Measurements from ENCODE around the gene CASQ2.
A peak's percentile ranks its signal among the peaks of the same experiment; 100 is the strongest.

CASQ2 gene

DNA sequence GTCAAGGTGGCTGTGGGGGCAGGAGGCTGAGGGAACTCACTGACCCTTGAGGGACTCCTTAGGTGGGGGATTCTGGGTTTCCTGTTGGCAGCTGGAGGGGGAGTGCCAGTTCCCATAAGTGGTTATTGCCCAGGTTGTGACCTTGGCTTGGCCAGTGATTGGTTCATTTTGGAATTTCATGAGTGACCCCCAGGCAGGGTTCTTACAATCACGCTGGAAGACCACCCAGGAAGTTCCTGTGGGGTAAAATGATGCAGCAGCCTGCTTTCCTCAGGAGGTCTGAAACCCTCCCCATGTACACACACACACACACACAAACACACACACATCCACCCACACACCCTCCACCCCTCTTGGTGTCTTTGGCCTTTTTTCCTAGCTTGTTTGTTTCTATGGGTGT lies 109.9 kb downstream of the CASQ2 start:
- Mint-ChIP-seq H3K4me1 (ENCODE audit: low read depth) (peaks cover 14% of the 10 kb centered on the region), H3K27me3 (ENCODE audit: low read depth) (no peaks in the 10 kb centered on the region), H3K9me3 (no peaks in the 10 kb centered on the region), H3K4me3 (no peak overlapping the region), H3K27ac (no peak overlapping the region), H3K36me3 (ENCODE audit: low read depth) (peaks cover 22% of the 10 kb centered on the region)

GRCh38 chr1:115656461-115657077 lies 111.9 kb downstream of the CASQ2 start:
- peaks cover 14% of the 10 kb centered on the region for H3K4me1 Mint-ChIP-seq (ENCODE audit: low read depth)
- no peaks in the 10 kb centered on the region for H3K9me3 Mint-ChIP-seq
- H3K36me3 Mint-ChIP-seq (ENCODE audit: low read depth), result peaks cover 26% of the 10 kb centered on the region
- no peak overlapping the region for H3K4me3 Mint-ChIP-seq
- H3K27ac Mint-ChIP-seq, result no peak overlapping the region
- no peaks in the 10 kb centered on the region for H3K27me3 Mint-ChIP-seq (ENCODE audit: low read depth)

DNA sequence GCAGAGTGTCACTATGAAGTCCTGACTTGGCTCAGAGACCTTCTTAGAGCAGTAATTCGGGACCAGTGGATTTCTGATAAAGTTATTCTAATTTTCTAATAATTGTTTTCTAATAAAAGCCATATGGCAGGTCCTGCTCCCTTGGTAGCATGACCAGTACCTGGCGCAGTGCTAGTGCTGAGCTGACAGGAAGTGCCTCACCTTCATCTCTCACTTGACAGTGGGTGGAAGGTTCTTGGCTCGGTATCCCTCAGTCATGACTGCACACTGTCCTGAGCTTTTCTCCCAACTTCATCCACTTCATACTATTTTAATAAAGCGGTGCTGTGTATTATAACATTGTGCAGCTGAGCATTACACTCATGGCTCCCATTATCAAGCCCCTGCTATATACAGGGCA lies 112.6 kb downstream of the CASQ2 start:
- Mint-ChIP-seq H3K27me3 (ENCODE audit: low read depth) (no peaks in the 10 kb centered on the region), H3K4me3 (no peak overlapping the region), H3K36me3 (ENCODE audit: low read depth) (peaks cover 25% of the 10 kb centered on the region), H3K27ac (no peak overlapping the region), H3K4me1 (ENCODE audit: low read depth) (peaks cover 14% of the 10 kb centered on the region), H3K9me3 (no peaks in the 10 kb centered on the region)

DNA sequence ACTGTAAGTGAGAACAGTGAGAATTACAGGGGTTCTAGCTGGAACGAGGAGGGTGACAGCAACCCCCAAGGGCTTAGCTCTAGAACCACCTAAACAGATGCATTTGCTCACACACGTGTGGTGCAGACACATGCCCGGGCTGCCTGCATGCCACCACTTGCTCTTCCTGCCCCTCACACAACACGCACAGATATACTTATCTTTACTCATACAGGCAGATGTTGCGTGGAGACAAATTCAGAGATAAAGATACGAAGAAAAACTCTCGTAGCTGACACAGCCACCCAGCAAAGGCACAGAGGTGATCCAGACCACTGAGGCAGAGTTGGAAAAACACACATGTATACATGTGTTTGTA lies 113.2 kb downstream of the CASQ2 start:
- Mint-ChIP-seq H3K4me3 (no peak overlapping the region), H3K27ac (no peak overlapping the region), H3K4me1 (ENCODE audit: low read depth) (peaks cover 14% of the 10 kb centered on the region), H3K27me3 (ENCODE audit: low read depth) (no peaks in the 10 kb centered on the region), H3K36me3 (ENCODE audit: low read depth) (peaks cover 21% of the 10 kb centered on the region), H3K9me3 (no peaks in the 10 kb centered on the region)

DNA sequence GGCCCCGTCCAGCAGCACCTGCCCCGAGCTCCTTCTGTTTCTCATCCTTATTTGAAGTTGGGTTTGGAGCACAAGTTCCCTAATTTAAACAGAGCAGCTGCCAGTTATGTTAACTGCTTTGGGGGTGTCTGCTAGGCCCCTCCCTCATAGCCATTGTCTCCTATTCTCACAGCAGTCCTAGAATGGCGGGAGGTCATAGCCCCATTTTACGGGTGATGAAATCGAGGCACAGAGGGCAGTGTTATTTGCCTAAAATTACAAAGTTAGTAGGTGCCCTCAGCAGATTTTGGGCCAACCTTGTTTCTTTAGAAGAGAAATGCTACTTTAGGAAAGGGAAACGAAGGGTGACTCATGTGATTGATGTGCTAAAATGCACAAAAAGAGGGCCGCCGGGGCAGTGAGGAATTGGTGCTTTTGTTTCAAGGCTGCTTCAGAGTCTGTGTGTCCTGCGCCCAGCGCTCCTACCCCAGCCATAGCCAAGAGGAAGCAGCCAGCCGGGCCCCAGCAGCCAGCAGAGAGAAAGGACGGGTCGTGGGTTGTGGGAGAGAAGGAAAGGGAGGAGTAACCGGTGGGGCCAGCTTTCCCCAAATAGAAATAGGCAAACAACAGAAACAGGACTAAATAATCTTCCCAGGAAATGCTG lies 113.7 kb downstream of the CASQ2 start:
- H3K27me3 Mint-ChIP-seq (ENCODE audit: low read depth), result no peaks in the 10 kb centered on the region
- H3K27ac Mint-ChIP-seq, result peak overlapping the region; percentile 41
- H3K36me3 Mint-ChIP-seq (ENCODE audit: low read depth), result peaks cover 19% of the 10 kb centered on the region
- no peak overlapping the region for H3K4me3 Mint-ChIP-seq
- no peaks in the 10 kb centered on the region for H3K9me3 Mint-ChIP-seq
- H3K4me1 Mint-ChIP-seq (ENCODE audit: low read depth), result peaks cover 19% of the 10 kb centered on the region

DNA sequence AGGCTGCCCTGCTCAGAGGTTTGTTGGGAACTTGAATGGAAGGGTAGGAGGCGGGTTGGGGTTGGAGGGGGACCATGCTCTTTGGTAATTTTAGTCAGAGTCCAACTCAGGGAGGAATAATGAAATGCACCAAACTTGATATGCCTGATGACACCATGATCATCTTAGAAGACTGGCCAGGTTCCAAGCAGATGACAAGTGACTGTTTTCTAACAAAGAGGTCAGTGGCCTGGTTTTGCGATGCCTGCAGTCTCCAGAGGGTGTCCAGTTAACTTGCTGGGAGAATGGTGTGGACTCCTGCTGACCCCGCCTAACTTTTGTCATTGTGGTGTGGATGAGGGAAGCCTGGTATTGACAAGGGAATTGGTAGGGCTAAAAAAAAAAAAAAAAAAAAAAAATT lies 114.4 kb downstream of the CASQ2 start:
- Mint-ChIP-seq H3K4me1 (ENCODE audit: low read depth) (peaks cover 26% of the 10 kb centered on the region), H3K9me3 (no peaks in the 10 kb centered on the region)

GRCh38 chr1:115652236-115652788 lies 116.2 kb downstream of the CASQ2 start:
- H3K27me3 Mint-ChIP-seq (ENCODE audit: low read depth), result no peaks in the 10 kb centered on the region
- no peaks in the 10 kb centered on the region for H3K9me3 Mint-ChIP-seq
- no peak overlapping the region for H3K27ac Mint-ChIP-seq
- peaks cover 26% of the 10 kb centered on the region for H3K4me1 Mint-ChIP-seq (ENCODE audit: low read depth)
- H3K4me3 Mint-ChIP-seq, result no peak overlapping the region
- peaks cover 11% of the 10 kb centered on the region for H3K36me3 Mint-ChIP-seq (ENCODE audit: low read depth)

More for the DNA sequence above, 114.4 kb downstream of the CASQ2 start:
- Mint-ChIP-seq H3K36me3 (ENCODE audit: low read depth) (peaks cover 20% of the 10 kb centered on the region), H3K4me3 (no peak overlapping the region), H3K27ac (no peak overlapping the region), H3K27me3 (ENCODE audit: low read depth) (no peaks in the 10 kb centered on the region)

DNA sequence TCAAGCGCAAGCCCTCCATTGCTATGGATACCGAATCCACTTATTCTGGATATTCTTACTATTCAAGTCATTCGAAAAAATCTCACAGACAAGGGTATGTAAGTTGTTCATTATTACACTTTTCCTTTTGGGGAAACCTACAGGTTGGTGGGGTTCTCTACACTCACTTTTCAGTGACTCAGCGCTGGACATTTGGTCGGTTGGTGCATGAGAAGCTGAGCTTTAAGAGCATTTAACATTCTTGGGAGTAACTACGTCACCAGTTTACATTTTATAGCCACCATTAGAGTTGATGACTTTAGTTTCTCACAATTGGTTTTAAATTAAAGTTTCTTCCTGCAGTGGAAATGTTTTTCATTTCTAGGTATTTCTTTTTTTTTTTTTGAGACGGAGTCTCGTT lies 117.1 kb downstream of the CASQ2 start:
- Mint-ChIP-seq H3K27me3 (ENCODE audit: low read depth) (no peaks in the 10 kb centered on the region), H3K27ac (no peak overlapping the region), H3K4me1 (ENCODE audit: low read depth) (peaks cover 22% of the 10 kb centered on the region)

GRCh38 chr1:115650961-115651360 lies 117.6 kb downstream of the CASQ2 start:
- Mint-ChIP-seq H3K27me3 (ENCODE audit: low read depth) (no peaks in the 10 kb centered on the region), H3K9me3 (no peaks in the 10 kb centered on the region), H3K27ac (no peak overlapping the region), H3K36me3 (ENCODE audit: low read depth) (peaks cover 11% of the 10 kb centered on the region), H3K4me3 (no peak overlapping the region), H3K4me1 (ENCODE audit: low read depth) (peaks cover 19% of the 10 kb centered on the region)

More for the DNA sequence above, 117.1 kb downstream of the CASQ2 start:
- peaks cover 11% of the 10 kb centered on the region for H3K36me3 Mint-ChIP-seq (ENCODE audit: low read depth)
- no peak overlapping the region for H3K4me3 Mint-ChIP-seq
- no peaks in the 10 kb centered on the region for H3K9me3 Mint-ChIP-seq
